ENCODE results near the gene ZBTB44.

Gene ZBTB44

GRCh38 chr11:130237282-130238006, 77.3 kb downstream of the ZBTB44 start:
- TF ChIP-seq SIN3A (IDR thresholded peaks at IDR 0.05; ENCODE audit: borderline replicate concordance, insufficient read depth, low read length): no peak
- TF ChIP-seq FOXP2 (optimal IDR thresholded peaks at IDR 0.05; ENCODE audit: borderline replicate concordance, extremely low read depth, extremely low read length, insufficient read depth): no peak
- TF ChIP-seq REST (IDR thresholded peaks at IDR 0.05; ENCODE audit: insufficient read depth in 1 of 2, low read depth in 2 of 2, low read length in 2 of 2): no peak
- TF ChIP-seq TAF1 (IDR thresholded peaks at IDR 0.05; ENCODE audit: borderline replicate concordance, insufficient read depth, low read length): no peak
- TF ChIP-seq POLR2AphosphoS5 (IDR thresholded peaks at IDR 0.05; ENCODE audit: low read depth, low read length): no peak

- no peak for TF ChIP-seq REST (IDR thresholded peaks at IDR 0.05; ENCODE audit: insufficient read depth in 1 of 2, low read depth in 2 of 2, low read length in 2 of 2)
- TF ChIP-seq SIN3A (IDR thresholded peaks at IDR 0.05; ENCODE audit: borderline replicate concordance, insufficient read depth, low read length): no peak
- TF ChIP-seq POLR2AphosphoS5 (IDR thresholded peaks at IDR 0.05; ENCODE audit: low read depth, low read length): no peak
- TF ChIP-seq FOXP2 (optimal IDR thresholded peaks at IDR 0.05; ENCODE audit: borderline replicate concordance, extremely low read depth, extremely low read length, insufficient read depth): no peak
- no peak for TF ChIP-seq TAF1 (IDR thresholded peaks at IDR 0.05; ENCODE audit: borderline replicate concordance, insufficient read depth, low read length)
These were observed 80.4 kb downstream of the ZBTB44 start for GRCh38 chr11:130234315-130234714.

- no peak for TF ChIP-seq FOXP2 (optimal IDR thresholded peaks at IDR 0.05; ENCODE audit: borderline replicate concordance, extremely low read depth, extremely low read length, insufficient read depth)
- TF ChIP-seq TAF1 (IDR thresholded peaks at IDR 0.05; ENCODE audit: borderline replicate concordance, insufficient read depth, low read length): no peak
- no peak for TF ChIP-seq REST (IDR thresholded peaks at IDR 0.05; ENCODE audit: insufficient read depth in 1 of 2, low read depth in 2 of 2, low read length in 2 of 2)
- TF ChIP-seq SIN3A (IDR thresholded peaks at IDR 0.05; ENCODE audit: borderline replicate concordance, insufficient read depth, low read length): no peak
- TF ChIP-seq POLR2AphosphoS5 (IDR thresholded peaks at IDR 0.05; ENCODE audit: low read depth, low read length): no peak
These were observed 87.3 kb downstream of the ZBTB44 start for GRCh38 chr11:130227373-130227772.

- no peak for TF ChIP-seq SIN3A (IDR thresholded peaks at IDR 0.05; ENCODE audit: borderline replicate concordance, insufficient read depth, low read length)
- no peak for TF ChIP-seq TAF1 (IDR thresholded peaks at IDR 0.05; ENCODE audit: borderline replicate concordance, insufficient read depth, low read length)
- no peak for TF ChIP-seq POLR2AphosphoS5 (IDR thresholded peaks at IDR 0.05; ENCODE audit: low read depth, low read length)
- TF ChIP-seq REST (IDR thresholded peaks at IDR 0.05; ENCODE audit: insufficient read depth in 1 of 2, low read depth in 2 of 2, low read length in 2 of 2): no peak
- no peak for TF ChIP-seq FOXP2 (optimal IDR thresholded peaks at IDR 0.05; ENCODE audit: borderline replicate concordance, extremely low read depth, extremely low read length, insufficient read depth)
These were observed 91.3 kb downstream of the ZBTB44 start for GRCh38 chr11:130223291-130223971.

All from PFSK-1 (cell line).